Spinal cord (tissue), 10 donors: ENCODE measurements around the gene C9orf43. TPM values are rescaled to one million over a fixed set of nuclear protein-coding genes. Genes with fewer than 3 reads are reported as not detected.

Experiments used
- DNase-seq, 6 donors: peaks; one replicate each; pipeline versions ENCODE4 v3.0.0 to v3.0.0-alpha.2; 2013 to 2015; ENCODE audit warnings: low spot score in 6 of 6, low read depth in 4 of 6
- H3K27ac ChIP-seq: one replicate; pipeline ENCODE4 v1.5.1; 2013; ENCODE audit warnings: low read depth, low read length, control low read depth
- H3K27me3 ChIP-seq: one replicate; pipeline ENCODE4 v1.6.1; 2013; ENCODE audit warnings: low read length; ENCODE audit not compliant: control insufficient read depth, insufficient read depth
- H3K36me3 ChIP-seq: one replicate; pipeline ENCODE4 v1.6.1; 2013; ENCODE audit warnings: low read length; ENCODE audit not compliant: control insufficient read depth, insufficient read depth
- H3K4me1 ChIP-seq: one replicate; pipeline ENCODE4 v1.6.1; 2013; ENCODE audit warnings: low read length; ENCODE audit not compliant: control insufficient read depth, insufficient read depth
- H3K4me3 ChIP-seq: one replicate; pipeline ENCODE4 v1.5.1; 2013; ENCODE audit warnings: low read depth, low read length, control low read depth
- H3K9me3 ChIP-seq: one replicate; pipeline ENCODE4 v1.6.1; 2013; ENCODE audit warnings: low read length; ENCODE audit not compliant: control insufficient read depth, insufficient read depth
- WGBS: methylation state at CpG from one replicate; pipeline ENCODE4 v1.1.5; 2013; ENCODE audit warnings: missing lambda C conversion rate; ENCODE audit not compliant: insufficient coverage; 5-methylcytosine and 5-hydroxymethylcytosine counted together
- polyA plus RNA-seq, 2 donors: library from polyadenylated mRNA; unstranded; fragments of 120-200 nt; gene quantifications; one replicate each; pipeline ENCODE4 v1.2.1, GENCODE V29; 2013; ENCODE audit not compliant: insufficient read length in 2 of 2
- total RNA-seq, 2 donors: library from RNA; depleted of rRNA in 1 of 2; stranded (reverse); fragments of 120-200 nt in 1 of 2; fragments of >200 nt in 1 of 2; gene quantifications; one replicate each; pipeline versions ENCODE4 v1.2.3 to v1.2.4, GENCODE V29; 2013 to 2014
- donor health status: healthy.

The C9orf43 gene
- total and polyA plus RNA-seq, 4 donors, result 0.29 to 1.0 (median 0.79) TPM

DNA sequence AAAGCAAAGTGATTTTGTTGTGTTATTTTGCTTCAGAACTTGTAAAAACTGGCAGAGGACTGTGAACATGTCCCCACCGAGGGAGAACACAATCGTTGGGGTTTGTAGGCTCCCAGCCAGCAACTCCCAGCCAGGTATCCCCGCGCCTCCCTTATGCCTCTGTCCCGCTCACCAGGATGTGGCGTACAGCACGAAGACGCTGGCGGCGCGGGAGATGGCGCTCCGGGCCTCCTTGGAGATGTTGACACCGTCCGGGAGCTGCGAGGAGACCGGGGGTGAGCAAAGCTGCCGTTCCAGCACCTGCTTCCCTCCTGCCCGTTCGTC lies 702 bp upstream of the C9orf43 start:
- H3K9me3 ChIP-seq, result no peaks in the 10 kb centered on the region
- H3K27ac ChIP-seq, result peak overlapping the region; percentile 99
- peak in 1 of 6 donors; percentile 4 for DNase-seq
- H3K4me3 ChIP-seq, result peak overlapping the region; percentile 95
- no peaks in the 10 kb centered on the region for H3K27me3 ChIP-seq
- 0% methylated on average over 20 of the region's 20 CpGs for WGBS
- H3K36me3 ChIP-seq, result peaks cover 14% of the 10 kb centered on the region
- H3K4me1 ChIP-seq, result peaks cover 23% of the 10 kb centered on the region

DNA sequence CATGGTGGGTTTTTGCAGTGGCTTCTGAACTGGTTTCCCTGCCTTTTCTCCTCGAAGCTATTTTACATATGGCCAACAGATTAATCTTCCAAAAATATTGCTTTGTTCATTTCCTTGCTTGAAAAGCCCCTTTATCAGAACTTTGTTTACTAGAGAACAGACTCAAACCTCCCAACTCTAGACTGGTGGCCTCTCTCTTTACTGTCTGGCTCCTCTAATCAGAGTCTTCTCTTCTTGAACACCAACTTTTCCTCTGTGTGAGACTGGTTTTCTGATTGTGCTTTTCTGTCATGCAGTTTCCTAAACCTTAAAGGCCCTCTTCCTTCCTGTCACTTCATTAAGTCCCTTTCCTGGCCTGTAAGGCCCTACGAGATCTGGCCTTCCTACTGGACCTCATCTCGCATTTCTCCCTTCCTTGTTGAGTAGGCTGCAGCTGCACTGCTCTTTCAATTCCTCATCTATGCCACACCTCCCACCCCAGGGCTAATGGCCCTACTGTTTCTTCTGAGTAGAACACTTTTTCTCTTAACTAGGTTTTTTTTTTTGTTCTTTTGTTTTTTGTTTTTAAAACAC lies 5.7 kb downstream of the C9orf43 start:
- no peaks in the 10 kb centered on the region for H3K9me3 ChIP-seq
- no peaks in the 10 kb centered on the region for H3K36me3 ChIP-seq
- no peaks in the 10 kb centered on the region for H3K27me3 ChIP-seq
- no peak overlapping the region for H3K4me3 ChIP-seq
- peaks cover 8% of the 10 kb centered on the region for H3K4me1 ChIP-seq
- no peak for DNase-seq
- WGBS, result 71% methylated on average over 3 of the region's 3 CpGs
- H3K27ac ChIP-seq, result no peak overlapping the region

DNA sequence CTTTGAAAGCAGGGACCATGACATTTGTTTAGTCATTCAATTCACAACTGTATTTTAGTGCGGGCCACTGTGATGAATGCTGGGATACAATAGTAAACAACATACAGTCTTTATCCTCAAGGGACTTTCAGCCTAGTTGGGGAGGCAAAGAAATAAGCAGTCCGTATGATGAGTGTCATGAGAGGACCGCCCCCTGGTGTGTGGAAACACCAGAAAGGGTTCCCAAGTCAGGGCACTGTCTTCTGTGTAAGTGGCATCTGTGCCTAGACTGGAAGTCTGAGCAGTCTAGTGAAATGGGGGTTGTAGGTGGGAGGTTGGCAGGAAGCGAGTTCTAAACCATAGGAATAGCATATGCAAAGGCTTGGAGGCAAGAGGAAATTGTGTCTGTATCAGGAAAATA lies 6.8 kb downstream of the C9orf43 start:
- no peaks in the 10 kb centered on the region for H3K36me3 ChIP-seq
- H3K27ac ChIP-seq, result no peak overlapping the region
- no peaks in the 10 kb centered on the region for H3K27me3 ChIP-seq
- 74% methylated on average over 3 of the region's 4 CpGs for WGBS
- H3K4me1 ChIP-seq, result no peaks in the 10 kb centered on the region
- DNase-seq, result no peak
- H3K4me3 ChIP-seq, result no peak overlapping the region
- no peaks in the 10 kb centered on the region for H3K9me3 ChIP-seq

DNA sequence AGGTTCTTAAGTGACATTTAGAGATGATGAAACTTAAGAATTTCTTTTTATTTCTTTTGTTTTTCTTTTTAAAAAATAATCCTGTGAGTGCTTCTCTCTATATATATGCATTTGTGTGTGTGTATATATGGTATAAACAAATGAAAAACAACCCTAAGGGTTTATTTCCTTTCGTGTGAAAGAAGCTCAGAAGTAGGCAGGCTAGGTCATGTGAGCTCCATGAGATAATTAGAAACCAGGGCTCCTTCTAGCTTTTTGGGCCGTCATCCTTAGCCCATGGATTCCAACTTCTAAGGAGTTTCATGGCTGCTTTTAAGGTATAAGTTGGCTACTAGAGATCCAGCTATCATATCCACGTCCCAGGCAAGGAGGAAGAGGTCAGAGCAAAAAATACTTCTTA lies 11.2 kb downstream of the C9orf43 start:
- H3K27me3 ChIP-seq, result no peaks in the 10 kb centered on the region
- peaks cover 3% of the 10 kb centered on the region for H3K4me1 ChIP-seq
- H3K4me3 ChIP-seq, result no peak overlapping the region
- H3K9me3 ChIP-seq, result no peaks in the 10 kb centered on the region
- H3K36me3 ChIP-seq, result no peaks in the 10 kb centered on the region
- DNase-seq, result no peak
- WGBS, result no CpG with 5 or more reads among the region's 3 CpGs
- no peak overlapping the region for H3K27ac ChIP-seq

DNA sequence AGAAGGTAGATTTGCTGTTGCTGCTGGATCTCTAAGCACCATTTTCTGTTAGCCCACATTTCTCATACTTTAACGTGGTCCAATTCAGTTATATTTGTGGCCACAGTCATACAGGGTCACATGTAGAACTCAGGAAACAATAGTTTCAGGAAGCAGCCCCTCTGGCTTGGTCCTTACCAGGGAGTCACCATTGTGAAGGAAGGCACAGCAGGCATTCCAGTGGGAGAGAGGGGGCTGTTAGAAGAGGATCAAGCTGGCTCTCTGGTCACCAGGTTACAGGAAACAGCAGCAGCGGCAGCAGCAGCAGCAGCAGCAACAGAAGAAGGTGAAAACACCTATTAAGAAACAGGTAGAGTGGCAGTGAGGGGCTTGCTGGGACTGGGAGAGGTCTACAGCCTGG lies 14.5 kb downstream of the C9orf43 start:
- H3K4me3 ChIP-seq, result no peak overlapping the region
- 60% methylated on average over 1 of the region's 2 CpGs for WGBS
- H3K4me1 ChIP-seq, result peaks cover 3% of the 10 kb centered on the region
- DNase-seq, result no peak
- no peak overlapping the region for H3K27ac ChIP-seq
- no peaks in the 10 kb centered on the region for H3K36me3 ChIP-seq
- H3K27me3 ChIP-seq, result no peaks in the 10 kb centered on the region
- H3K9me3 ChIP-seq, result no peaks in the 10 kb centered on the region

DNA sequence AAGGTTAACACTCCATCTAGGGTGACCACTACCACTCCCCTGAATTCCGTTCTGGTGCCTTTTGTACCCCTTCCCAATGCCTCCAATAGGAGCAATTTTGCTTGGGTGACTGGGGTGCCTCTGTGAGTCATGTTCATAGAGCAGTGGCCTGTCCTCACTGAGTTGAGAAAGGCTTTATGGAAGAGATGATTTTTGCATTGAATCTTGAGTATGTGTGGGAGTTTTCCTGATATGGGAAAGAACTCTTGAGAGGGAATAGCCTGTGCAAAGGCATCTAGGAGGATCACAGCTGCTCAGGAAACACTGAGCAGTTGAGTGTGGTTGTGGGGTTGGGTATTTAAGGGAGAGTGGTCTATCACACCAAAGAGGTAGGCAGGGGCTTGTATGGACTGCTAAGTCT lies 16.2 kb downstream of the C9orf43 start:
- Histone ChIP-seq H3K4me3 (no peak overlapping the region), H3K27ac (no peak overlapping the region), H3K9me3 (no peaks in the 10 kb centered on the region), H3K36me3 (no peaks in the 10 kb centered on the region), H3K27me3 (no peaks in the 10 kb centered on the region), H3K4me1 (peaks cover 3% of the 10 kb centered on the region)
- WGBS, result no CpG with 5 or more reads among the region's 1 CpG
- no peak for DNase-seq

- no peak for DNase-seq
- 100% methylated on average over 1 of the region's 2 CpGs for WGBS
- Histone ChIP-seq H3K4me3 (no peak overlapping the region), H3K4me1 (peaks cover 3% of the 10 kb centered on the region), H3K9me3 (no peaks in the 10 kb centered on the region), H3K27me3 (no peaks in the 10 kb centered on the region), H3K27ac (no peak overlapping the region), H3K36me3 (no peaks in the 10 kb centered on the region)
Observed at GRCh38 chr9:113427629-113428028, 17.1 kb downstream of the C9orf43 start.

- H3K36me3 ChIP-seq, result no peaks in the 10 kb centered on the region
- no peaks in the 10 kb centered on the region for H3K9me3 ChIP-seq
- DNase-seq, result peak in 1 of 6 donors; percentile 8
- H3K27me3 ChIP-seq, result no peaks in the 10 kb centered on the region
- H3K4me1 ChIP-seq, result peaks cover 3% of the 10 kb centered on the region
- no peak overlapping the region for H3K4me3 ChIP-seq
- no peak overlapping the region for H3K27ac ChIP-seq
- WGBS, result no CpG with 5 or more reads among the region's 1 CpG
Observed at GRCh38 chr9:113428062-113428615, 17.6 kb downstream of the C9orf43 start.

DNA sequence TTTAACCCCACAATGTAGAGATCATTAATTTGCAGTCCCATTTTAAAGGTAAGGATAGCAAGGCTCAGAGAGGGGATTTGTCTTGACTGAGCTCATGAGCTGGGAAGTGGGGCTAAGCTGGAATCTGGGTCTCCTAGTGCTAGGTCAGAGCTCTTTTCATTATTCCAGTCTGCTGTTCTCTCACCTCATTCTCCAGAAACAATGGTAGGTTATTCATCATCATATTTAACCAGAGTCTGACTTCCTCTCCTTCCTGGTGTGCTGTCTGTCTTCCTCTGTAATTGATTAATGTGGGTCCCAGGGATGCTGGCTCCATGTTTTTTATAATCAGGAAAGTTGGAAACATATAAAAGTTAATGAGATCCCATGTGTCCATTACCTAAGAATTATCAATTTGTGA lies 20.6 kb downstream of the C9orf43 start:
- H3K27ac ChIP-seq, result no peak overlapping the region
- DNase-seq, result no peak
- H3K4me3 ChIP-seq, result no peak overlapping the region
- H3K9me3 ChIP-seq, result no peaks in the 10 kb centered on the region
- no peaks in the 10 kb centered on the region for H3K27me3 ChIP-seq
- H3K4me1 ChIP-seq, result no peaks in the 10 kb centered on the region
- H3K36me3 ChIP-seq, result no peaks in the 10 kb centered on the region

GRCh38 chr9:113436728-113437515 lies 26.4 kb downstream of the C9orf43 start:
- no peaks in the 10 kb centered on the region for H3K27me3 ChIP-seq
- WGBS, result 74% methylated on average over 3 of the region's 4 CpGs
- H3K4me1 ChIP-seq, result no peaks in the 10 kb centered on the region
- H3K36me3 ChIP-seq, result no peaks in the 10 kb centered on the region
- no peak overlapping the region for H3K27ac ChIP-seq
- no peak overlapping the region for H3K4me3 ChIP-seq
- DNase-seq, result no peak
- no peaks in the 10 kb centered on the region for H3K9me3 ChIP-seq
